IgD-negative memory B cell (primary cell): ENCODE data around the gene EDNRA. TPM values are rescaled to one million over a fixed set of nuclear protein-coding genes. Genes with fewer than 3 reads are reported as not detected.

Experiments used
- H3K27ac Mint-ChIP-seq, 3 donors: one replicate each; pipeline ENCODE4 v1.8.0; 2020 to 2022; ENCODE audit warnings: mild to moderate bottlenecking in 3 of 3, mixed read lengths in 3 of 3, moderate library complexity in 1 of 3
- H3K27me3 Mint-ChIP-seq: one replicate; pipeline ENCODE4 v1.8.0; 2021; ENCODE audit warnings: mixed read lengths
- H3K36me3 Mint-ChIP-seq: one replicate; pipeline ENCODE4 v1.8.0; 2020; ENCODE audit warnings: mild to moderate bottlenecking, mixed read lengths
- H3K4me1 Mint-ChIP-seq, 3 donors: one replicate each; pipeline ENCODE4 v1.8.0; 2020 to 2022; ENCODE audit warnings: mixed read lengths in 3 of 3, mild to moderate bottlenecking in 1 of 3
- H3K4me3 Mint-ChIP-seq, 4 donors: one replicate each; pipeline ENCODE4 v1.8.0; 2020 to 2022; ENCODE audit warnings: mild to moderate bottlenecking in 4 of 4, mixed read lengths in 4 of 4, moderate library complexity in 3 of 4
- H3K9me3 Mint-ChIP-seq, 3 donors: one replicate each; pipeline ENCODE4 v1.8.0; 2020 to 2021; ENCODE audit warnings: mixed read lengths in 3 of 3, mild to moderate bottlenecking in 1 of 3
- polyA plus RNA-seq: library from polyadenylated mRNA; unstranded; fragments of 300-500 nt; fragmentation: Illumina TruSeq; gene quantifications from one replicate; pipeline ENCODE4 v1.2.3, GENCODE V29; 2021

The EDNRA gene
- polyA plus RNA-seq, 1 donor from 2014 or later = not detected

DNA sequence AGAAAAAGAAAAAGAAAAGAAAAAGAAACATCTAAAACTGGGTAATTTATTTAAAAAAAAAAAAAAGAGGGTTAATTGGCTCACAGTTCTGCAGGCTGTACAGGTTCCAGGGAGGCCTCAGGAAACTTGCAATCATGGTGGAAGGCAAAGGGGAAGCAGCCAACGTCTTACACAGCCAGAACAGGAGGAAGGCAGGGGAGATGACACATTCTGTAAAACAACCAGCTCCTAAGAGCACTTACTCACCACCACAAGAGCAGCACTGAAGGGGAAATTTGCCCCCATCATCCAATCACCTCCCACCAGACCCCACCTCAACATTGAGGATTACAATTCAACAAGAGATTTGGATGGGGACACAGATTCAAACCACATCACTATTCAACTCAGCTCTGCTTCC lies 99.5 kb downstream of the EDNRA start:
- no peaks in the 10 kb centered on the region for H3K4me1 Mint-ChIP-seq
- H3K36me3 Mint-ChIP-seq = no peaks in the 10 kb centered on the region
- peaks cover 9 to 10% (median 9%) of the 10 kb centered on the region in 3 donors for H3K9me3 Mint-ChIP-seq
- H3K4me3 Mint-ChIP-seq = no peak overlapping the region
- no peak overlapping the region for H3K27ac Mint-ChIP-seq
- peaks cover 5% of the 10 kb centered on the region for H3K27me3 Mint-ChIP-seq

DNA sequence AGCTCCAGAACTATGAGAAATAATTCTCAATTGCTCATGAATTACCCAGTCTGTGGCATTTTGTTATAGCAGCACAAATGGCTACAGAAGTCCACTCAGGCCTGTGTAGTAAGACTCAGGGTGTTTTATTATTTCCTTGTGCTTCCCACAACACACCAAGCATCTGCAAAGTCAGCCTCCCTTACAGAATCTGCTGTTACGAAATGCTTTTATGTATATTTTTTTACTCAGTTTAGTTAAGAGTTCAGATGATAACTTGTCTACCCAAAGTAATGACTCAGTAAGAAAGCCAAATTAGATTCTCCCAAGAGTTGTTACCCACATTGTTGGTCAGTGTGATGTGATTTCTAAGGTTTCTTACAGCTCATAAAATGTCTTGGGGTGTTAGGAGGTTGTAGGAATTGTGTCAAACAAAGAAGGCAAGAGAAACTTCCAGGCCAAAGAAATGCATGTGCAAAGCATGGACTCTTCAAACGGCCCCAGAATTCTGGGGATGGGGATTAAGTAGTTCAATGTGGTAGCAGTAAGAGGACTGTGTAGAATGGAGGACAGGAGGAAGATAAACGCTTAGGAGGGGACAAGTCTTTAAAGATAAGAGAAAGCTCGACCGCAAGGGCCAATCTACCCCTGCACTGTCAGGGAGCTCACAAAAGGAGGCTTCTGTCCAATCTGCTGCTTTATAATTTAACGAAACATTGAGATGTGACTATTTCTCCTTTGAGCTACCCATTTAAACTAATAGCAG lies 100.9 kb downstream of the EDNRA start:
- Mint-ChIP-seq H3K27ac (no peak overlapping the region), H3K36me3 (no peaks in the 10 kb centered on the region), H3K9me3 (peaks cover 9 to 10% (median 10%) of the 10 kb centered on the region in 3 donors), H3K4me1 (no peaks in the 10 kb centered on the region), H3K4me3 (peak overlapping the region in 1 of 4 donors; percentile 28), H3K27me3 (peaks cover 8% of the 10 kb centered on the region)

DNA sequence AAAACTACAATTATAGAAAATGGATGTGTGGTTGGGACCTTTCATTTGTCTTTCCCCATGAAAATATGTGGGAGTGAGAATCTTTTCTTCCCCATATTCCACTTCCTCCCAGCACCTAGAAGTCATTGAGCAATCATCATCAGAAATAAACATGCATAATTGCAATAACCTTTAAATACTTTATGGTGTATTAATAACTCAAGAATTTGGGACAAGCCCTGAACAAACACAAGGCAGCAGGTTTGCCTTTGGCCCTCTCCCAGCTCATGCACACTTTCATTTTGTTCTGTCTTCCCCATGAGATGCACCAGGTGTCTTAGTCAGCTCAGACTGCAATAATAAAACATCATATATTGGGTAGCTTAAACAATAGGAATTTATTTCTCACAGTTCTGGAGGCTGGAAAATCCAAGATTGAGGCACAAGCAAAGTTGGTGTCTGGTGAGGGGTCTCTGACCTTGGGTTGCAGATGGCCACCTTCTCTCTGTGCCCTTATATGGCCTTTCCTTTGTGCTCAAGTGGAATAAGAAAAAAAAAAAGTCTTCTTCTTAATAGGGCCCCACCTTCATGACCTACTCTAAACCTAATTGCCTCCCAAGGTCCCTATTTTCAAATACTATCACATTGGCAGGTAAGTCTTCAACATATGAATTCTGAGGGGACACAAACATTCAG lies 101.6 kb downstream of the EDNRA start:
- Mint-ChIP-seq H3K36me3 (no peaks in the 10 kb centered on the region), H3K4me3 (no peak overlapping the region), H3K4me1 (no peaks in the 10 kb centered on the region), H3K27me3 (peaks cover 8% of the 10 kb centered on the region), H3K27ac (no peak overlapping the region), H3K9me3 (peaks cover 9 to 10% (median 10%) of the 10 kb centered on the region in 3 donors)

DNA sequence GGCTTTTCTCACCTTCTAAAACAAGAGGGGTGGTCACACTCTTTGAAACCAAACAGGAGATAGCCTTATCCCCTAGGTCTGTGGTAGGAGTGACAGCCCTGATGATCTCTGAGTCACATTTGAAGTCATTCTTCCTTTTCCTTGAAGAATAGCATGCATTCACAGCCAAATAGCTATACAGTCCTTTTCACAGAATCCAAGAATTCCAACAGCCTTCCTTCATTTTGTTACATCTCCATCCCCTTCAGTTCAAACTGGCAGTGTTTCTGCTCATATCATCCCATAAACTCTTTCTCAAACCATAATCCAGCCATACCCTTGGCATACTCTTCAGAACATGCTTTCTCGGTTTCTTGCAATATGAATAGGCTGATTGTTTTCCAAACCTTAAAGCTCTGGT lies 103.0 kb downstream of the EDNRA start:
- H3K36me3 Mint-ChIP-seq = no peaks in the 10 kb centered on the region
- H3K4me1 Mint-ChIP-seq = no peaks in the 10 kb centered on the region
- no peak overlapping the region for H3K27ac Mint-ChIP-seq
- no peak overlapping the region for H3K4me3 Mint-ChIP-seq
- peaks cover 9 to 10% (median 10%) of the 10 kb centered on the region in 3 donors for H3K9me3 Mint-ChIP-seq
- H3K27me3 Mint-ChIP-seq = peaks cover 8% of the 10 kb centered on the region

DNA sequence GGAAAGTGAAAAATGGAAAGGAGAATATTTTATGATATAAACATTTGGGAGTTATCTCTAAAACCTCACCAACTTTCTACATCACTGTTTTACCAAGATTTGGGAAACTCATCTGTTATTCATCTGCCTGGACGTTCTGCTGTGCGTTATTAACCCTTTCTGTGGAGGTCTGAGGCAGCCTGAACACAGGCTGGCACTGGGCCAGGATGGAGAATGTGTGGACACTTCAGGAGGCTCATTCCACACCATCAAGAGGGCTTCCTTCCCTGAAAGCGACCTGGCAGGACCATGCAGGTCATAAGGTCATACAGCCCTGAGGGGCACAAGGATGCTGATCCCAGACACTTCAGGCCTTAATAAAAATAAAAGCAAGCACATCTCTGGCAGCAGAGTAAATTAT lies 105.1 kb downstream of the EDNRA start:
- Mint-ChIP-seq H3K27me3 (peaks cover 8% of the 10 kb centered on the region), H3K9me3 (peaks cover 6 to 7% (median 7%) of the 10 kb centered on the region in 3 donors), H3K27ac (no peak overlapping the region), H3K36me3 (no peaks in the 10 kb centered on the region), H3K4me3 (no peak overlapping the region), H3K4me1 (peaks cover 0 to 2% (median 2%) of the 10 kb centered on the region in 3 donors)

GRCh38 chr4:147586637-147587036 lies 105.7 kb downstream of the EDNRA start:
- peaks cover 6 to 7% (median 7%) of the 10 kb centered on the region in 3 donors for H3K9me3 Mint-ChIP-seq
- H3K4me3 Mint-ChIP-seq = no peak overlapping the region
- peaks cover 0 to 2% (median 2%) of the 10 kb centered on the region in 3 donors for H3K4me1 Mint-ChIP-seq
- H3K27me3 Mint-ChIP-seq = peaks cover 8% of the 10 kb centered on the region
- H3K36me3 Mint-ChIP-seq = no peaks in the 10 kb centered on the region
- H3K27ac Mint-ChIP-seq = no peak overlapping the region

DNA sequence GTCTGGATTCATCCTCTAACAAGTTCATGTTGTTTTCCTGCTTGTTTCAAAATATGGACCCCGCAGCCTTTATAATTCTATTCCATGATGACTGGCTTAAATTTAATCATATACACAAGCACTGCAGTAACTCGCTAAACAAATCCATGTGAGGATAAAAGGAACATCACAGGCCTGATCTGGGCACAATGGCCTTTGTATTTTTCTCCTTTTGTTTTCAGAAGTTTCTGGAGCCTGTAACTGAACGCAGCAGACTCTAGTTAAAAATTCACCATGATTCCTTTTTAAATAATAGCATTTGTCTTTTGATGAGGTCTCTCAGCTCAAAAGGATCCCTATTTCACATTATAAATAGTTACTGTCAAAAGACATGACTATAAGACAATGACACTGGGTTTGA lies 106.1 kb downstream of the EDNRA start:
- H3K4me3 Mint-ChIP-seq = no peak overlapping the region
- no peak overlapping the region for H3K27ac Mint-ChIP-seq
- H3K4me1 Mint-ChIP-seq = peaks cover 0 to 2% (median 2%) of the 10 kb centered on the region in 3 donors
- H3K27me3 Mint-ChIP-seq = peaks cover 8% of the 10 kb centered on the region
- peaks cover 6 to 7% (median 7%) of the 10 kb centered on the region in 3 donors for H3K9me3 Mint-ChIP-seq
- H3K36me3 Mint-ChIP-seq = no peaks in the 10 kb centered on the region

DNA sequence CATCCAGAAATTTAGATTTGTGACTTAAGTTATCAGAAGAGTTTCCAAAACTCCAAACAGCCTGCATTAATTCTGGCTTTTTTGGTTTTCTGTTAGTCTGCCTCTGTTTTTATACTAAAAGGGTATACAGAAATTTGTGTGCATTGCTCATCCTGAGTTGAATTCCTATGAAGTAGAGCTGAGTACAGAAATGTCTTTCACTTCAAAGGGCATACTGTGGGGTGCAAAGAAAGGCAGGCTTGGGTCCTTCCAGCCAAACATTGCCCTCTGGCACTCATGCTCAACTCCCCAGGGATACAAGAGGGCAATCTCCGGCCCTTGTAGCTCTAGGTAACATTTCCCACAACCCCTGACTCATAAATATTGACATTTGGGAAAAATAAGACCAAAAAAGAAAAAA lies 108.7 kb downstream of the EDNRA start:
- peaks cover 0 to 2% (median 2%) of the 10 kb centered on the region in 3 donors for H3K4me1 Mint-ChIP-seq
- H3K27me3 Mint-ChIP-seq = peaks cover 8% of the 10 kb centered on the region
- no peak overlapping the region for H3K27ac Mint-ChIP-seq
- H3K9me3 Mint-ChIP-seq = peaks cover 2 to 4% (median 3%) of the 10 kb centered on the region in 3 donors
- no peaks in the 10 kb centered on the region for H3K36me3 Mint-ChIP-seq
- H3K4me3 Mint-ChIP-seq = no peak overlapping the region

GRCh38 chr4:147590249-147590920 lies 109.5 kb downstream of the EDNRA start:
- Mint-ChIP-seq H3K27ac (no peak overlapping the region), H3K9me3 (peaks cover 0 to under 1% (median 0%) of the 10 kb centered on the region in 3 donors), H3K4me1 (peaks cover 0 to 2% (median 2%) of the 10 kb centered on the region in 3 donors), H3K27me3 (peaks cover 8% of the 10 kb centered on the region), H3K4me3 (no peak overlapping the region), H3K36me3 (no peaks in the 10 kb centered on the region)

DNA sequence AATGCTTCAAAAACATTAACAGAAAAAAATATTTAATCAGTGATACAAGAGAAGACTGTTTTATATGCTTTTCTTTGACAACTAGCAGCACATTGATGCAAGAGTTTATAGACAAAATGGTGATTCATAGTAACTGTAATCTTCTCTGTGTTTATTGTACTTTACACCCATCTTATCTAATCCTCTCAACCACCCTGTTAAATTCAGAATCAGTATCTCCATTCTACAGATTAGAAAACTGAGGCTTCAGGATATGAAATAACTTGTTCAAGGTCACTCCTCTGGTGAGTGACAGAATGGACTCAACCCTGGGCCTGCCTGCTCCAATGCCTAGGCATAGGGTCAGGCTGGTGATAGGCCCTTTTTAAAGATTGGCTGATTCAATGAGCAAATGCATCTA lies 110.2 kb downstream of the EDNRA start:
- Mint-ChIP-seq H3K4me3 (no peak overlapping the region), H3K27ac (no peak overlapping the region), H3K27me3 (peaks cover 7% of the 10 kb centered on the region), H3K9me3 (no peaks in the 10 kb centered on the region), H3K36me3 (no peaks in the 10 kb centered on the region), H3K4me1 (peaks cover 0 to 2% (median 2%) of the 10 kb centered on the region in 3 donors)

- no peaks in the 10 kb centered on the region for H3K36me3 Mint-ChIP-seq
- peaks cover 0 to 2% (median 2%) of the 10 kb centered on the region in 3 donors for H3K4me1 Mint-ChIP-seq
- H3K27ac Mint-ChIP-seq = no peak overlapping the region
- no peaks in the 10 kb centered on the region for H3K9me3 Mint-ChIP-seq
- H3K27me3 Mint-ChIP-seq = peaks cover 2% of the 10 kb centered on the region
- no peak overlapping the region for H3K4me3 Mint-ChIP-seq
Measured at GRCh38 chr4:147594107-147594506, 113.2 kb downstream of the EDNRA start.

Other genes starting within 250 kb of the EDNRA start
- gene TMEM184C, start 136.3 kb downstream of the EDNRA start, polyA plus RNA-seq = 24.1 TPM
- 4.2 TPM for gene PRMT9, start 203.1 kb downstream of the EDNRA start, polyA plus RNA-seq